BLaER1 treated with 17β-estradiol and CSF1 and Interleukin-3, amounts not matched to agents 10 nM and 100 nM (cell line): ENCODE results near the gene LRRK2.
"Not testable (repeated sequence)": the region's sequence is repeated elsewhere in the genome, so short reads cannot be mapped to it uniquely, and the experiment has no call there.

Source experiments
- H3K27ac ChIP-seq, 11 experiments: shearing (Covaris generic); formaldehyde crosslinking; 2 replicates each; pipeline ENCODE4 v1.8.1; 2022
- H3K27me3 ChIP-seq, 11 experiments: shearing (Covaris generic); formaldehyde crosslinking; 2 replicates each; pipeline ENCODE4 v1.8.1; 2022
- H3K36me3 ChIP-seq, 11 experiments: shearing (Covaris generic); formaldehyde crosslinking; 2 replicates each; pipeline ENCODE4 v1.8.1; 2022
- H3K4me1 ChIP-seq, 10 experiments: shearing (Covaris generic); formaldehyde crosslinking; 2 replicates each; pipeline ENCODE4 v1.8.1; 2022
- H3K4me2 ChIP-seq, 11 experiments: shearing (Covaris generic); formaldehyde crosslinking; 2 replicates each; pipeline ENCODE4 v1.8.1; 2022
- H3K4me3 ChIP-seq, 10 experiments: shearing (Covaris generic); formaldehyde crosslinking; 2 replicates each; pipeline ENCODE4 v1.8.1; 2022
- H3K9ac ChIP-seq, 11 experiments: shearing (Covaris generic); formaldehyde crosslinking; 2 replicates each; pipeline ENCODE4 v1.8.1; 2022
- H3K9me3 ChIP-seq, 11 experiments: shearing (Covaris generic); formaldehyde crosslinking; replicated peaks in 1 of 11; 2 replicates each; pipeline ENCODE4 v1.8.1; 2022
- H4K20me1 ChIP-seq, 11 experiments: shearing (Covaris generic); formaldehyde crosslinking; 2 replicates each; pipeline ENCODE4 v1.8.1; 2022
- Cebpa-rat ChIP-seq, 11 experiments: shearing (Covaris generic); IDR thresholded peaks; 2 replicates each; pipeline ENCODE4 v1.8.1; 2022

Gene LRRK2

DNA sequence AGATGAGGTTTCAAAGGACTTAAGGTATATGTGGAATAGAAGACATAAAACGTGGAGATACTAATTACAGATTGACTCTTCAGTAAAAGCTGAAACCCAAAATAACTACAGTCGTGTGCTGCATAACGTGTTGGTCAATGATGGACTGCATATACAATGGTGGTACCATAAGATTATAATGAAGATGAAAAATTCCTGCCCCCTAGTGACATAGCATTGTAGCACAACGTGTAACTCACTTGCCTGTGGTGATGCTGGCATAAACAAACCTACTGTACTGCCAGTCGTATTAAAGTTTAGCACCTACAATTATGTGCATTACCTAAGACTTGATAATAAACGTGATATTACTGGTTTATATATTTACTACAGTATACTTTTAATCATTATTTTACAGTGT, 150.3 kb downstream of the LRRK2 start:
- H3K9ac ChIP-seq: no peak overlapping the region
- H3K4me3 ChIP-seq: no peak overlapping the region
- no peaks in the 10 kb centered on the region for H3K27me3 ChIP-seq
- H3K4me1 ChIP-seq: peaks cover 0 to 6% (median 0%) of the 10 kb centered on the region in 10 experiments; a peak in 1 of 20 replicates
- H3K4me2 ChIP-seq: no peak overlapping the region
- H3K27ac ChIP-seq: no peak overlapping the region
- no peaks in the 10 kb centered on the region for H4K20me1 ChIP-seq
- peaks cover 0 to 8% (median 0%) of the 10 kb centered on the region in 11 experiments; a peak in 3 of 22 replicates for H3K9me3 ChIP-seq
- TF ChIP-seq Cebpa-rat (IDR thresholded peaks at IDR 0.05): no peak
- H3K36me3 ChIP-seq: no peaks in the 10 kb centered on the region

GRCh38 chr12:40376533-40377267, 151.9 kb downstream of the LRRK2 start:
- H3K4me3 ChIP-seq: no peak overlapping the region
- H4K20me1 ChIP-seq: no peaks in the 10 kb centered on the region
- H3K9me3 ChIP-seq: peaks cover 0 to 8% (median 0%) of the 10 kb centered on the region in 11 experiments; a peak in 3 of 22 replicates
- no peak for TF ChIP-seq Cebpa-rat (IDR thresholded peaks at IDR 0.05)
- H3K27me3 ChIP-seq: no peaks in the 10 kb centered on the region
- H3K4me2 ChIP-seq: peak overlapping the region in 1 of 11 experiments; percentile 40; a peak in 2 of 22 replicates
- H3K9ac ChIP-seq: no peak overlapping the region
- H3K27ac ChIP-seq: no peak overlapping the region
- H3K36me3 ChIP-seq: no peaks in the 10 kb centered on the region
- peaks cover 0 to 6% (median 0%) of the 10 kb centered on the region in 10 experiments; a peak in 1 of 20 replicates for H3K4me1 ChIP-seq

GRCh38 chr12:40378691-40379090, 153.9 kb downstream of the LRRK2 start:
- no peak for TF ChIP-seq Cebpa-rat (IDR thresholded peaks at IDR 0.05)
- Histone ChIP-seq H3K4me3 (no peak overlapping the region), H3K9ac (no peak overlapping the region), H3K4me1 (peaks cover 0 to 6% (median 0%) of the 10 kb centered on the region in 10 experiments; a peak in 1 of 20 replicates), H3K27ac (no peak overlapping the region), H3K36me3 (no peaks in the 10 kb centered on the region), H3K9me3 (peaks cover 0 to 8% (median 0%) of the 10 kb centered on the region in 11 experiments; a peak in 3 of 22 replicates), H4K20me1 (no peaks in the 10 kb centered on the region), H3K4me2 (no peak overlapping the region), H3K27me3 (no peaks in the 10 kb centered on the region)

DNA sequence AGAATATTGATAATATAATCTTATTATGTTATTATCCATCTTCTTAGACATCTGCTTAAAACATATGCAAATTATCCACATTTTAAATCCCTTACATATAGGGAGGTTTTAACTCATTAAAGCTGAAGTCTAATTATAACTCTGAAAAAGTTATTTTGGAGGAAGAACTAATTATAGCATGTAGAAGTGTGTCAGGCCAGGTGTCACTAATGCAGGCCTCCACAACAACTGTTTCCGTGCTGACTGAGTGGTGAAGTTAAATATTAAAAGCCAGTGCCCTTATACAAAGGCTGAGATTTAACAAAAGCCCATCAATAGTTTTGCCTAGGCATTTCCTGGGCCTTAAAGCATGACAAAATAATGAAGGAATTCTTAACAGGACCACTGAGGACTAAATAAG, 157.4 kb downstream of the LRRK2 start:
- Histone ChIP-seq H3K9ac (no peak overlapping the region), H3K9me3 (peaks cover 0 to 6% (median 0%) of the 10 kb centered on the region in 11 experiments; a peak in 3 of 22 replicates), H3K4me2 (no peak overlapping the region), H3K4me3 (no peak overlapping the region), H3K27ac (no peak overlapping the region), H3K27me3 (no peaks in the 10 kb centered on the region), H3K4me1 (no peaks in the 10 kb centered on the region), H3K36me3 (no peaks in the 10 kb centered on the region), H4K20me1 (no peaks in the 10 kb centered on the region)
- no peak for TF ChIP-seq Cebpa-rat (IDR thresholded peaks at IDR 0.05)

DNA sequence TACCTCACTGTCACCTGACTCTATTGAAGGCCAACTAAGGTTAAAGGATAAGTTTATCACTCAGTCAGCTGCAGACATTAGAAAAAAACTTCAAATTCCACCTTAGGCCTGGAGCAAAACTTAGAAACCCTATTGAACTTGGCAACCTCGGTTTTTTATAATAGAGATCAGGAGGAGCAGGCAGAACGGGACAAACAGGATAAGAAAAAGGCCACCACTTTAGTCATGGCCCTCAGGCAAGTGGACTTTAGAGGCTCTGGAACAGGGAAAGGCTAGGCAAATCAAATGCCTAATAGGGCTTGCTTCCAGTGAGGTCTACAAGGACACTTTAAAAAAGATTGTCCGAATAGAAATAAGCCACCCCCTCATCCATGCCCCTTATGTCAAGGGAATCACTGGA, 162.5 kb downstream of the LRRK2 start:
- not testable (repeated sequence) for H4K20me1 ChIP-seq, H3K27ac ChIP-seq, H3K27me3 ChIP-seq, H3K9me3 ChIP-seq, H3K4me1 ChIP-seq, H3K4me3 ChIP-seq, H3K9ac ChIP-seq, H3K4me2 ChIP-seq, H3K36me3 ChIP-seq

GRCh38 chr12:40390980-40391379, 166.2 kb downstream of the LRRK2 start:
- Histone ChIP-seq H3K27ac (no peak overlapping the region), H3K4me2 (no peak overlapping the region), H3K36me3 (no peaks in the 10 kb centered on the region), H3K9me3 (peaks cover 0 to 7% (median 0%) of the 10 kb centered on the region in 11 experiments; a peak in 2 of 22 replicates), H3K9ac (no peak overlapping the region), H4K20me1 (no peaks in the 10 kb centered on the region), H3K4me1 (no peaks in the 10 kb centered on the region), H3K4me3 (no peak overlapping the region), H3K27me3 (no peaks in the 10 kb centered on the region)
- TF ChIP-seq Cebpa-rat (IDR thresholded peaks at IDR 0.05): no peak

DNA sequence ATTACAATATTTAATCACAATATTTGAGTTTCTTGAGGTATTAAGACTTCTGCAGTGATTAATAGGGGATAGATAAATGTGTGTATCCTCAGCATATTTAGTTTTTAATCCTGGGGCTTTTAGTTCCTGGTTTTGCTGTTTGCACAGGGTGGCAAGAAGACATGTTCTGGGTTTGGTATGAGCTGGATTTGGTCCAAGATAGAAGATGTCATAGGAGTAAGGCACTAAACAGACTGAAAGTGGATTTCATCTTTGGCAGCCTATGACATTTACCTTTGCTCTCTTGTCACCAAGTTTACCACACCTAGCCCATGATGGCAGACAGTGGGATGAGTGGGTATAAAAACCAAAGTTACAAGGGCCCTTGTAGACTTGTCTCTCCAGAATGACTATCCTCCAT, 168.2 kb downstream of the LRRK2 start:
- Histone ChIP-seq H3K9me3 (peaks cover 0 to 7% (median 0%) of the 10 kb centered on the region in 11 experiments; a peak in 2 of 22 replicates), H3K36me3 (no peaks in the 10 kb centered on the region)
- TF ChIP-seq Cebpa-rat (IDR thresholded peaks at IDR 0.05): no peak

DNA sequence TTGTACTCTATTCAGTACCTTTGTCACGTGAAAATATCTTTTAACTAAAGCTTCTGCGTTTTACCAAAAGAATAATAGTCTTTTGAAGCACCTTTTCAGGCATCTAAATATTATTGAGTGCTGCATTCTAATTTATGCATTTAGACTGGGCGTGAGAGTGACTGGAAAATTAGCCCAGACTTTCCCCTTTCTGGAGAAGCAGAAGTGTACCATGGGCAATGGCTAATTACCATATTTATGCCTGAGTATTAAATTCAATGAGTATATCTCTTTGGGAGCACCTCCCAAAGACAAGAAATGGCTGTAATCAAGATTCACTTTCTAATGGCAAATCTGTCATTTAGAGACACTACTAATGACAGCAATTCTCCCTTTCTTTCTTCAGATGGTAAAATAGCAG, 174.9 kb downstream of the LRRK2 start:
- no peaks in the 10 kb centered on the region for H4K20me1 ChIP-seq
- H3K27ac ChIP-seq: no peak overlapping the region
- no peak overlapping the region for H3K4me3 ChIP-seq
- no peak overlapping the region for H3K4me2 ChIP-seq
- TF ChIP-seq Cebpa-rat (IDR thresholded peaks at IDR 0.05): no peak
- H3K9ac ChIP-seq: no peak overlapping the region
- no peaks in the 10 kb centered on the region for H3K27me3 ChIP-seq
- H3K36me3 ChIP-seq: no peaks in the 10 kb centered on the region
- no peaks in the 10 kb centered on the region for H3K4me1 ChIP-seq
- H3K9me3 ChIP-seq: no peaks in the 10 kb centered on the region

More for the DNA sequence above, 168.2 kb downstream of the LRRK2 start:
- Histone ChIP-seq H3K27ac (no peak overlapping the region), H3K4me2 (no peak overlapping the region), H3K4me1 (no peaks in the 10 kb centered on the region), H3K9ac (no peak overlapping the region), H4K20me1 (no peaks in the 10 kb centered on the region), H3K4me3 (no peak overlapping the region), H3K27me3 (no peaks in the 10 kb centered on the region)

DNA sequence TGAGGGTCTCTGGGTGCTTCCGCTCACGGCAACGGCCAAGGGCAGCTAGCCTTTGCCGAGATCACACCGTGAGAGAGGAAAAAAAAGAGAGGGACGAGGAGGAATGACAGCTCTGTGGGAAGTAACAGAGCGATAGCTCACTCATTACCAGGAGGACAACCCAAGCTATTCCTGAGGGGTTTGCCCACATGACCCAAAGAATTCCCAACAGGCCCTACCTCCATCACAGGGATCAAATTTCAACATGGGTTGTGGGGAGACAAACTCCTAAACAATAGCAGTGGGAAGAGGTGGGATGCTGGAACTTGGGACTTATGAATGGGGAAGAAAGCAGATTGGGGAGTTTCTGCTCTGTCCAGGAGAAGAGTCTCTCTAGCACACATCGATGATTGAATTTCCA, 180.6 kb downstream of the LRRK2 start:
- Histone ChIP-seq H3K9me3 (no peaks in the 10 kb centered on the region), H3K4me3 (no peak overlapping the region), H3K9ac (no peak overlapping the region), H3K36me3 (no peaks in the 10 kb centered on the region), H3K4me2 (no peak overlapping the region), H3K4me1 (no peaks in the 10 kb centered on the region), H3K27ac (no peak overlapping the region), H3K27me3 (no peaks in the 10 kb centered on the region), H4K20me1 (no peaks in the 10 kb centered on the region)
- TF ChIP-seq Cebpa-rat (IDR thresholded peaks at IDR 0.05): no peak
